Mesendoderm (in vitro differentiated cells): ENCODE data around the gene CX3CL1.
"Not testable (repeated sequence)": the region's sequence is repeated elsewhere in the genome, so short reads cannot be mapped to it uniquely, and the experiment has no call there.

Experiments used
- DNase-seq: peaks from one replicate; pipeline ENCODE4 v3.0.0; 2013
- H2AK5ac ChIP-seq: 2 replicates; pipeline ENCODE4 v1.6.1; 2013; ENCODE audit warnings: low read length, inconsistent platforms
- H2BK120ac ChIP-seq: 2 replicates; pipeline ENCODE4 v1.6.1; 2013; ENCODE audit warnings: low read depth, mild to moderate bottlenecking, low read length, moderate library complexity, mixed read lengths
- H2BK15ac ChIP-seq: replicated peaks from 2 replicates; pipeline ENCODE4 v1.6.1; 2013; ENCODE audit warnings: low read depth, mild to moderate bottlenecking, moderate library complexity
- H2BK5ac ChIP-seq: 2 replicates; pipeline ENCODE4 v1.6.1; 2013; ENCODE audit warnings: low read length, inconsistent platforms
- H3K18ac ChIP-seq: 2 replicates; pipeline ENCODE4 v1.6.1; 2013; ENCODE audit warnings: mild to moderate bottlenecking, low read length, mixed read lengths
- H3K23ac ChIP-seq: one replicate; pipeline ENCODE4 v1.6.1; 2013; ENCODE audit warnings: low read length
- H3K27ac ChIP-seq: 2 replicates; pipeline ENCODE4 v1.5.1; 2013; ENCODE audit warnings: low read depth, mild to moderate bottlenecking, inconsistent platforms, low read length, moderate library complexity
- H3K27me3 ChIP-seq: 2 replicates; pipeline ENCODE4 v1.6.1; 2013; ENCODE audit warnings: low read length, control low read depth, mild to moderate bottlenecking, inconsistent platforms; ENCODE audit not compliant: insufficient read depth, poor library complexity
- H3K36me3 ChIP-seq: 2 replicates; pipeline ENCODE4 v1.6.1; 2013; ENCODE audit warnings: low read length, inconsistent platforms; ENCODE audit not compliant: control insufficient read depth, insufficient read depth
- H3K4ac ChIP-seq: one replicate; pipeline ENCODE4 v1.6.1; 2013; ENCODE audit warnings: low read depth, mild to moderate bottlenecking, low read length, moderate library complexity
- H3K4me1 ChIP-seq: 2 replicates; pipeline ENCODE4 v1.6.1; 2013; ENCODE audit warnings: low read depth, low read length, inconsistent platforms; ENCODE audit not compliant: control insufficient read depth
- H3K4me2 ChIP-seq: 2 replicates; pipeline ENCODE4 v1.6.1; 2013; ENCODE audit warnings: low read length
- H3K4me3 ChIP-seq: 2 replicates; pipeline ENCODE4 v1.5.1; 2013; ENCODE audit warnings: mild to moderate bottlenecking, low read length
- H3K56ac ChIP-seq: one replicate; pipeline ENCODE4 v1.6.1; 2013; ENCODE audit warnings: low read length
- H3K79me1 ChIP-seq: 2 replicates; pipeline ENCODE4 v1.6.1; 2013; ENCODE audit warnings: low read length, inconsistent platforms
- H3K79me2 ChIP-seq: 2 replicates; pipeline ENCODE4 v1.6.1; 2013; ENCODE audit warnings: mild to moderate bottlenecking, low read length; ENCODE audit not compliant: control insufficient read depth, insufficient read depth
- H3K9ac ChIP-seq: 2 replicates; pipeline ENCODE4 v1.6.1; 2013; ENCODE audit warnings: low read length, inconsistent platforms
- H4K5ac ChIP-seq: one replicate; pipeline ENCODE4 v1.6.1; 2013; ENCODE audit warnings: low read length
- H4K8ac ChIP-seq: one replicate; pipeline ENCODE4 v1.6.1; 2013; ENCODE audit warnings: low read depth, mild to moderate bottlenecking, control low read depth, low read length, moderate library complexity
- WGBS: extraction: QIAGEN DNeasy Blood & Tissue Kit; methylation state at CpG from one replicate; pipeline ENCODE4 v1.1.7; 2013; ENCODE audit warnings: low lambda C conversion rate, missing lambda C conversion rate; ENCODE audit not compliant: insufficient coverage; ENCODE audit errors: extremely low coverage; 5-methylcytosine and 5-hydroxymethylcytosine counted together

Gene CX3CL1

DNA sequence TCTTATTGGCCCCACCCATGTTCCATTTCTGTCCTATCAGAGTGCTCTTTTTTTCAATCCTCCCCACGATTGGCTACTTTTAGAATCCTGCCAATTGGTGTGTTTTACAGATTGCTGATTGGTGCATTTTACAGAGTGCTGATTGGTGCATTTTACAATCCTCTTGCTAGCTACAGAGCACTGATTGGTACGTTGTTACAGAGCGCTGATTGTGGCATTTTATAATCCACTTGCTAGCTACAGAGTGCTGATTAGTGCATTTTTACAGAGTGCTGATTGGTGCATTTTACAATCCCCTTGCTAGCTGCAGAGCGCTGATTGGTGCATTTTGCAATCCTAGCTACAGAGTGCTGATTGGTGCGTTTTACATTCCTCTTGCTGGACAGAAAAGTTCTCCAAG is 22.7 kb downstream of the CX3CL1 start:
- no peak overlapping the region for H3K4ac ChIP-seq
- no peak overlapping the region for H3K27ac ChIP-seq
- H3K18ac ChIP-seq, result no peak overlapping the region
- H3K27me3 ChIP-seq, result no peaks in the 10 kb centered on the region
- no peak overlapping the region for H3K4me3 ChIP-seq
- H4K5ac ChIP-seq, result no peak overlapping the region
- no peak overlapping the region for H2BK15ac ChIP-seq
- no peaks in the 10 kb centered on the region for H3K79me1 ChIP-seq
- H3K36me3 ChIP-seq, result no peaks in the 10 kb centered on the region
- no peak overlapping the region for H3K4me2 ChIP-seq
- no peak overlapping the region for H4K8ac ChIP-seq
- no peak overlapping the region for H3K23ac ChIP-seq
- H2BK120ac ChIP-seq, result no peak overlapping the region
- H3K4me1 ChIP-seq, result no peaks in the 10 kb centered on the region
- H3K56ac ChIP-seq, result no peak overlapping the region
- H2BK5ac ChIP-seq, result no peak overlapping the region
- WGBS, result no CpG with 5 or more reads among the region's 5 CpGs
- H3K79me2 ChIP-seq, result no peaks in the 10 kb centered on the region
- H3K9ac ChIP-seq, result no peak overlapping the region
- no peak for DNase-seq
- H2AK5ac ChIP-seq, result no peak overlapping the region

DNA sequence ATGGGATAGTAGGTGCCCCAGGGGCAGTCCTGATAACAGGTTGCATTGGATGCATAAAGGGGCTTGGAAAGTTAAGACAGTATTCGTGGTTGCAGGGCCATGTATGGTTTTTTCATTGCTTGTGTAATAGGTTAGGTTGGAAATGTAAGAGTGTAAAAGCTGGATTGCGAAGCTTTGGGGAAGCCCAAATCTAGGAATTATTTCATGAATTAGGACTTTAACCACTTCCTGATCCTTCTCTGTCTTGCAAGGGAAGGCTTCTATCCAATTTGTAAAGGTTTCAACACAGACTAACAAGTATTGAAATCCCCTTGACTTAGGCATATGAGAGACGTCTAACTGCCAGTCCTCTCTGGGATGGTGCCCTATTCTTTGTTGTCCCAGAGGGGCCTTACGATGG is 24.5 kb downstream of the CX3CL1 start:
- H3K23ac ChIP-seq, result no peak overlapping the region
- H2BK5ac ChIP-seq, result no peak overlapping the region
- no peak overlapping the region for H3K9ac ChIP-seq
- DNase-seq, result no peak
- H3K4ac ChIP-seq, result no peak overlapping the region
- no peak overlapping the region for H4K8ac ChIP-seq
- no peak overlapping the region for H3K27ac ChIP-seq
- H3K36me3 ChIP-seq, result no peaks in the 10 kb centered on the region
- H3K4me2 ChIP-seq, result no peak overlapping the region
- H2BK120ac ChIP-seq, result no peak overlapping the region
- WGBS, result no CpG with 5 or more reads among the region's 4 CpGs
- no peak overlapping the region for H3K4me3 ChIP-seq
- no peaks in the 10 kb centered on the region for H3K79me1 ChIP-seq
- H3K18ac ChIP-seq, result no peak overlapping the region
- H3K27me3 ChIP-seq, result no peaks in the 10 kb centered on the region
- H3K4me1 ChIP-seq, result no peaks in the 10 kb centered on the region
- H2BK15ac ChIP-seq, result no peak overlapping the region
- H2AK5ac ChIP-seq, result no peak overlapping the region
- H3K79me2 ChIP-seq, result no peaks in the 10 kb centered on the region
- no peak overlapping the region for H3K56ac ChIP-seq
- H4K5ac ChIP-seq, result no peak overlapping the region

DNA sequence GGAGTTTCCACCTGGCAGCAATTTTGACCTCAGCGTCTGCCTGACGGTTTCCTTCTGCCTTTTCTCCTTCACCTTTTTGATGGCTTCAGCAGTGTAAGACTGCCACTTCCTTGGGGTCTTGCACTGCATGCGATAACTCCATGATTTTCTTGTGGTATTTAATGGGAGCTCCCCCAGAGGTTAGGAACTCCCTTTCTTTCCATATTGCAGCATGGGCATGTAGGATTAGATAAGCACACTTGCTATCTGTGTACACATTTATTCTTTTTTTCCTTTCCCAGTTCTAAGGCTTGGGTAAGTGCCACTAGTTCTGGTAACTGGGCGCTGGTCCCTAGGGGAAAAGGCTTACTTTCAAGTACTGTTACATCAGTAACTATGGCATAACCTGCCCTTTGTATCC is 25.2 kb downstream of the CX3CL1 start:
- not testable (repeated sequence) for H2AK5ac ChIP-seq, H3K79me1 ChIP-seq, H4K5ac ChIP-seq, H3K4me1 ChIP-seq, H2BK5ac ChIP-seq, DNase-seq, H3K4me3 ChIP-seq, H3K27ac ChIP-seq, H3K4ac ChIP-seq, H3K56ac ChIP-seq, H3K36me3 ChIP-seq, H3K27me3 ChIP-seq, H4K8ac ChIP-seq, H3K79me2 ChIP-seq, H3K18ac ChIP-seq, H3K4me2 ChIP-seq, H3K23ac ChIP-seq, H3K9ac ChIP-seq, H2BK15ac ChIP-seq, H2BK120ac ChIP-seq
- no CpG with 5 or more reads among the region's 4 CpGs for WGBS

DNA sequence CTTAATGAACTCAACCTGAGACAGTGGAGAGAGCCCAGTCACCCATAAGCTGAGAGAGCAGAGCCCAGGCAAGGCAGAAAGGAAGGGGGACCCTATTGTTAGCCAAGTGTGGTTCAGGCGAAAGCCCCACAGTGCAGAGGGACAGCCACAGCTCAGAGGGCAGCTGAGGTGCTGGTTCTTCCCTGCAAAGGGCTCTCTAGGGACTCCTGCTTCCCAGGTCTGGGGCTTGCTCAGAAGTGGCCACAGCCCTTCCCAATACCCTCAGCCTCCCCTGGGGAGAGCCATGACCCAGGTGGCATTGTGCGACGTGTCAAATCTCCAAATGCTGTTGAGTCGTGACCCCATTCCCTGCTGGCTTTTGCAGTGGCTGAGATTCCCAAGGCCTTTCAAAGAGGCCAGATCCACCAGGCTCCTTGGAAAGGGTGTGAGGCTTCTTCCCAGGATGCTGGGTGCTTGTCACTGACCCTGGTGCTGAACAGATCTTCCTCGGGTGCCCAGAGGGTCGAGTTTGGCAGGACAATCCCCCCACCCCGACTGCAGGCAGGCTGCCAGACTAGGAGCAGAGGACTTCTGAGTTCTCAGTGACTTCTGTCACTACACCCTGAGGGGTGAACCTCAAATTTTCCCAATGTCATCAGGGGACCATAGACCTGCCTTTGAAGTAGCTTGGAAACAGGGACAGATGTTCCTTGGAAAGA is 29.8 kb downstream of the CX3CL1 start:
- Histone ChIP-seq H3K56ac (no peak overlapping the region), H2BK5ac (no peak overlapping the region), H4K8ac (no peak overlapping the region), H3K4me2 (no peak overlapping the region), H3K79me2 (no peaks in the 10 kb centered on the region), H3K9ac (no peak overlapping the region), H4K5ac (no peak overlapping the region), H2BK15ac (no peak overlapping the region), H3K4ac (no peak overlapping the region), H3K79me1 (no peaks in the 10 kb centered on the region), H3K4me3 (no peak overlapping the region), H3K4me1 (no peaks in the 10 kb centered on the region), H2BK120ac (no peak overlapping the region), H3K27ac (no peak overlapping the region), H3K27me3 (no peaks in the 10 kb centered on the region), H2AK5ac (no peak overlapping the region), H3K36me3 (no peaks in the 10 kb centered on the region), H3K23ac (no peak overlapping the region), H3K18ac (no peak overlapping the region)
- no peak for DNase-seq
- no CpG with 5 or more reads among the region's 7 CpGs for WGBS

DNA sequence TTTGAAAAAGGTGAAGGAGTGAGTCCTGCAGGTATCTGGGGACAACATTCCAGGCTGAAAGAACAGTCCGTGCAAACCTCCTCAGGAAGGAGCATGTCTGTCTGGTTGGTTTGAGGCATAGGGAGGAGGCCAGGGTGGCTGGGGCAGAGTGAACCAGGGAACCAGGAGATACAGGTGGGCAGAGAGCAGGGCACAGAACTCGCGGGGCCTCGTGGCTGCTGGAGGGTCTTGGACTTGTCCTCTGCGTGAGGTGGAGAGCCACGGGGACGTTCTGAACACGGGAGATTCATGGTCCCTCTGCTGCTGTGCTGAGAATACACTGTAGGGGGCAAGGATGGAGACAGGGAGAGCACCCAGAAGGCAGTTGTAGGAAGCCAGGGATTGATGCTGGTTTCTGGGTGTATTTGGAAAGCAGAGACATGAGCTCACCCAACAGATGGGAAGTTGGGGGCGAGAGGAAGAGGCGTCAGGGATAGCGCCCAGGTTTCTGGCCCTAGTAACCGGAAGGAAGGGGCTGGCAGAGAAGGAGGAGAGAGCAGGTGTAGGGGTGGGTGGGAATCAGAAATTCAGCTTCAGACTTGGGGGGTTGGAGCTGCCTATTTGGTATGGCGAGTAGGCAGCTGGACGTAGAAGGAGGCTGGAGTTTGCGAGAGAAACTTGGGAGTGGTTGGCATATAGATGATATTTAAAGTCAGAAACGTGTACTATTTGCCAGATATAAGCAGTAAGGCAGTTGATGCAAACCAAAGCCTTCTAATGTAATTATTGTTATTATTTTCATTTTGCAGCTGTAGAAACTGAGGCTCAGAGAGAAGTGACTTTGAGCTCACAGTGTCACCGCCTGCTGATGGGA is 31.9 kb downstream of the CX3CL1 start, which contains the start of gene CCL17:
Gene CCL17 (plus strand): TSS at position 803 of the 853 bp plus-strand sequence. CDS start 9,166 bp downstream, outside the sequence.
- Histone ChIP-seq H3K23ac (no peak within 1 kb of the TSS), H3K4ac (no peak within 1 kb of the TSS), H3K56ac (no peak within 1 kb of the TSS), H2BK15ac (no peak within 1 kb of the TSS), H3K36me3 (no peaks in the 10 kb centered on the region), H4K5ac (no peak within 1 kb of the TSS), H3K4me2 (no peak within 1 kb of the TSS), H2BK5ac (no peak within 1 kb of the TSS), H3K4me3 (no peak within 1 kb of the TSS), H4K8ac (no peak within 1 kb of the TSS), H3K79me2 (no peaks in the 10 kb centered on the region), H3K18ac (no peak within 1 kb of the TSS), H3K4me1 (no peaks in the 10 kb centered on the region), H2AK5ac (no peak within 1 kb of the TSS), H3K79me1 (no peaks in the 10 kb centered on the region), H3K27me3 (no peaks in the 10 kb centered on the region), H3K9ac (no peak within 1 kb of the TSS), H2BK120ac (no peak within 1 kb of the TSS), H3K27ac (no peak within 1 kb of the TSS)
- DNase-seq, result no peak
- WGBS, result no CpG with 5 or more reads among the region's 17 CpGs
